GM23338 (cell line): ENCODE results near the gene BCR. TPM values are rescaled to one million over a fixed set of nuclear protein-coding genes. Genes with fewer than 3 reads are reported as not detected.

Source experiments
- ATAC-seq: fragments of 200-7000 bp; cut with Tn5 transposase; 3 replicates; pipeline ENCODE4 v1.9.1; 2020
- DNase-seq: peaks from one replicate; pipeline ENCODE4 v3.0.0-alpha.2; 2015; ENCODE audit warnings: low spot score
- H2AFZ ChIP-seq: fragments of 200-600 bp; sonication (generic); 2 replicates; pipeline ENCODE4 v1.8.0; 2016; ENCODE audit warnings: antibody characterized with exemption, mild to moderate bottlenecking, moderate library complexity
- H3F3A ChIP-seq: fragments of 200-600 bp; sonication (generic); replicated peaks from 2 replicates; pipeline ENCODE4 v1.8.0; 2017; ENCODE audit warnings: antibody characterized with exemption, mixed run types, low read depth
- H3K27ac ChIP-seq: fragments of 200-600 bp; sonication (generic); 2 replicates; pipeline ENCODE4 v1.6.1; 2016; ENCODE audit warnings: low read depth
- H3K27me3 ChIP-seq: fragments of 200-600 bp; sonication (generic); 2 replicates; pipeline ENCODE4 v1.8.0; 2016; ENCODE audit warnings: mild to moderate bottlenecking, mixed run types, moderate library complexity; ENCODE audit not compliant: insufficient read depth
- H3K36me3 ChIP-seq: fragments of 200-600 bp; sonication (generic); 2 replicates; pipeline ENCODE4 v1.8.0; 2016; ENCODE audit warnings: mild to moderate bottlenecking; ENCODE audit not compliant: insufficient read depth
- H3K4me1 ChIP-seq: fragments of 200-600 bp; sonication (generic); 2 replicates; pipeline ENCODE4 v1.8.0; 2016; ENCODE audit warnings: mild to moderate bottlenecking, moderate library complexity; ENCODE audit not compliant: insufficient read depth
- H3K4me2 ChIP-seq: fragments of 200-600 bp; sonication (generic); 2 replicates; pipeline ENCODE4 v1.7.1; 2017; ENCODE audit warnings: mixed run types
- H3K4me3 ChIP-seq: fragments of 200-600 bp; sonication (generic); 2 replicates; pipeline ENCODE4 v1.6.1; 2016; ENCODE audit warnings: mixed run types
- H3K79me2 ChIP-seq: fragments of 200-600 bp; sonication (generic); replicated peaks from 2 replicates; pipeline ENCODE4 v1.8.0; 2017; ENCODE audit warnings: mild to moderate bottlenecking; ENCODE audit not compliant: insufficient read depth
- H3K9me2 ChIP-seq: fragments of 200-600 bp; sonication (generic); 2 replicates; pipeline ENCODE4 v1.8.0; 2017; ENCODE audit not compliant: insufficient read depth
- H4K20me1 ChIP-seq: fragments of 200-600 bp; sonication (generic); replicated peaks from 2 replicates; pipeline ENCODE4 v1.8.0; 2017; ENCODE audit warnings: mild to moderate bottlenecking; ENCODE audit not compliant: insufficient read depth
- H3K27ac Mint-ChIP-seq: 2 replicates; pipeline ENCODE4 v1.8.0; 2020; ENCODE audit warnings: inconsistent platforms, mild to moderate bottlenecking, moderate library complexity, mixed read lengths
- H3K27me3 Mint-ChIP-seq: 3 replicates; pipeline ENCODE4 v1.8.0; 2022; ENCODE audit warnings: low read depth, mild to moderate bottlenecking, moderate library complexity, mixed read lengths, inconsistent platforms; ENCODE audit not compliant: insufficient read depth, poor library complexity
- H3K36me3 Mint-ChIP-seq: 3 replicates; pipeline ENCODE4 v1.8.0; 2021; ENCODE audit warnings: low read depth, mild to moderate bottlenecking, inconsistent platforms, moderate library complexity, mixed read lengths
- H3K4me1 Mint-ChIP-seq: 3 replicates; pipeline ENCODE4 v1.8.0; 2020; ENCODE audit warnings: mild to moderate bottlenecking, inconsistent platforms, mixed read lengths
- H3K4me3 Mint-ChIP-seq: 3 replicates; pipeline ENCODE4 v1.8.0; 2021; ENCODE audit warnings: moderate library complexity, mild to moderate bottlenecking, inconsistent platforms, mixed read lengths
- H3K9me3 Mint-ChIP-seq: 3 replicates; pipeline ENCODE4 v1.8.0; 2020; ENCODE audit warnings: moderate library complexity, mild to moderate bottlenecking, inconsistent platforms, mixed read lengths
- EZH2 ChIP-seq: fragments of 200-600 bp; sonication (generic); IDR thresholded peaks from one replicate; pipeline ENCODE4 v1.8.0; 2017; ENCODE audit warnings: antibody characterized with exemption, mild to moderate bottlenecking, low read depth; ENCODE audit not compliant: unreplicated experiment
- JUNB ChIP-seq: IDR thresholded peaks from one replicate; pipeline ENCODE4 v1.6.1; 2016; ENCODE audit warnings: antibody characterized with exemption; ENCODE audit not compliant: unreplicated experiment
- NANOG ChIP-seq: IDR thresholded peaks from 2 replicates; pipeline ENCODE4 v1.6.1; 2016; ENCODE audit warnings: antibody characterized with exemption, borderline replicate concordance
- POLR2AphosphoS5 ChIP-seq: IDR thresholded peaks from 2 replicates; pipeline ENCODE4 v1.6.1; 2016; ENCODE audit warnings: antibody characterized with exemption, low read depth
- ZNF331 ChIP-seq: fragments of 250-450 bp; sonication (Bioruptor Pico); IDR thresholded peaks from 2 replicates; pipeline ENCODE4 v1.5.0; 2020; ENCODE audit warnings: low read depth, mild to moderate bottlenecking, moderate library complexity
- polyA plus RNA-seq: library from polyadenylated mRNA; unstranded; fragments of >200 nt; fragmentation: Nextera tagmentation; extraction: Ambion mirVana; gene quantifications from 2 replicates; pipeline ENCODE4 v1.2.1, GENCODE V29; 2016
- total RNA-seq: library from RNA; depleted of rRNA; stranded (reverse); fragments of >200 nt; shearing (Covaris generic); gene quantifications from 2 replicates; pipeline ENCODE4 v1.2.3, GENCODE V29; 2014
- TF ChIP-seq, protein P1 (sequence below), 2 experiments: fragments of 200-600 bp in 1 of 2; sonication (generic) in 1 of 2; conservative IDR thresholded peaks; 2 replicates each; pipeline versions ENCODE4 v1.5.1 to v1.6.1; 2016 to 2017; ENCODE audit warnings: antibody characterized with exemption in 2 of 2, low read depth in 2 of 2, mild to moderate bottlenecking in 2 of 2, moderate library complexity in 1 of 2
- TF ChIP-seq, protein P2 (sequence below): fragments of 250-450 bp; sonication (Bioruptor Pico); IDR thresholded peaks from 2 replicates; pipeline ENCODE4 v1.5.0; 2020; ENCODE audit warnings: mild to moderate bottlenecking, moderate library complexity
- TF ChIP-seq, protein P3 (sequence below): IDR thresholded peaks from 2 replicates; pipeline ENCODE4 v1.6.1; 2016; ENCODE audit warnings: antibody characterized with exemption

BCR gene
- total and polyA plus RNA-seq, 2 experiments from 2014 or later: 17.7 to 121 TPM

DNA sequence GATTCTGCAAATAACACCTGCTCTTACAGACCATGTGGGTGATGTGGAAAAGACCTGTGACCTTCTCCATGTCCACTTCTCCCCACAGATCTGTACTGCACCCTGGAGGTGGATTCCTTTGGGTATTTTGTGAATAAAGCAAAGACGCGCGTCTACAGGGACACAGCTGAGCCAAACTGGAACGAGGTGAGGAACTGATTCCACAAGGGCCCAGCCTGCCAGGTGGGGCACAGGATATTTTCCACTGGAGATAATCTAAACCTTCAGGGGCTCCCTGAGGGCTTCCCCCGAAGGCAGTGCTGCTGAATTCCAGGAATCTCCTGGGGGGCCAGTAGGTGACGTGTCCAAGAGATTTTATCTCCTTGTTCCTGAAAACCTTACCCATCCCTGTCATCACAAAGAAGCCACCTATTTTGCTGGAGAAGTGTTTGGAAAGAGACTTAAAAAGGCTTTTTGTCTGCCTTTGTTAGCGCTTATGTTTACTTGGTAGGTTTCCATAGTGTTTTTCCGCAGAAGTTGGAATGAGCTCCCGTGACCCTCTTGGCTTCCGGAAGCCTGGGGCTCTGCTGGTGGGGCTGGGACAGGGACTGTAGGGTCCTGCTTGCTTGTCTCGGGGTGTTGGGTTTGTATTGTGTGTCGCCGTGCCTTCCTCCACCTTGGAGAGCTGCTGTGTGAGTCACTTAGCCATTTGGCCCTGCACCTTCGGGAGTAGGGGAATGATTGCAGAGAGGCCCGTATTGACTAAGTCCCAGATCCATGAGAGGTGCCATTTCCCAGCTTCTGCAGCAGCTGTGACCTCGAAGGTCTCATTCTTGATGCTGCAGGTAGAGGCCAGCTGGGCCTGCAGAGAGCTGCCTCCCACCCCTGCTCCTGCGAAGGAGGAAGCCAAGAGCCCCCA lies 112.4 kb downstream of the BCR start:
- H3K9me2 ChIP-seq: no peaks in the 10 kb centered on the region
- H3K36me3 ChIP-seq: peaks cover 20% of the 10 kb centered on the region; the same call in 1 of the 2 replicates
- no peaks in the 10 kb centered on the region for H3K4me1 ChIP-seq
- H2AFZ ChIP-seq: no peak overlapping the region
- no peaks in the 10 kb centered on the region for H3K27me3 ChIP-seq
- Mint-ChIP-seq H3K27me3 (peaks cover 18% of the 10 kb centered on the region), H3K9me3 (no peaks in the 10 kb centered on the region; the same call in 2 of the 3 replicates), H3K4me1 (no peaks in the 10 kb centered on the region; the same call in 2 of the 3 replicates), H3K4me3 (no peak overlapping the region), H3K27ac (no peak overlapping the region), H3K36me3 (peaks cover 84% of the 10 kb centered on the region)
- no peak overlapping the region for H3K4me2 ChIP-seq
- H3K27ac ChIP-seq: no peak overlapping the region
- no peak overlapping the region for H3K4me3 ChIP-seq
- H3F3A ChIP-seq: 0 out of 2 replicates have a peak, but pooled peaks cover 3% of the 10 kb centered on the region
- ATAC-seq (no peak), DNase-seq (no peak)
- no peaks in the 10 kb centered on the region for H3K79me2 ChIP-seq
- TF ChIP-seq EZH2: no peak
- H4K20me1 ChIP-seq: no peaks in the 10 kb centered on the region; the same call in 1 of the 2 replicates

DNA sequence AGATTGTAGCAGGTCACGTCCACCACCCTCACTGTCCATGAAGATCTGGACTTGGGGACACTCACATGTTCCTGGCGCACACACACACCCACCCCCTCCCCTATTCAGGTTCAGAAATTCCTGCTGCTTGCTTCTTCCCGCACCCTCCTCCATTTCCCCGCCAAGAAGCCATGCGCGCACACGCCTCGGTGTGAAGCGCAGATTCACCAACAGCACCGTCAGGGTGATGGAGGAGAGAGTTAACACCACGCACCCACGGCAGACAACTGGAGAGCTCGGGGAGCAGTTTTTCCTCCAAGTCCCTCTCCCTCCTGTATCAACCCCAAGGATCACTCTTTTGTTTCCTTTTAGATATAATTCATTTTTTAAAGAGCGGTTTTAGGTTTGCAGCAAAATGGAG lies 113.4 kb downstream of the BCR start:
- TF ChIP-seq ZNF331 (CRISPR knock-in tag): no peak
- TF ChIP-seq POLR2AphosphoS5: no peak
- TF ChIP-seq JUNB: no peak
- TF ChIP-seq NANOG: no peak
- TF ChIP-seq, protein P1, sequence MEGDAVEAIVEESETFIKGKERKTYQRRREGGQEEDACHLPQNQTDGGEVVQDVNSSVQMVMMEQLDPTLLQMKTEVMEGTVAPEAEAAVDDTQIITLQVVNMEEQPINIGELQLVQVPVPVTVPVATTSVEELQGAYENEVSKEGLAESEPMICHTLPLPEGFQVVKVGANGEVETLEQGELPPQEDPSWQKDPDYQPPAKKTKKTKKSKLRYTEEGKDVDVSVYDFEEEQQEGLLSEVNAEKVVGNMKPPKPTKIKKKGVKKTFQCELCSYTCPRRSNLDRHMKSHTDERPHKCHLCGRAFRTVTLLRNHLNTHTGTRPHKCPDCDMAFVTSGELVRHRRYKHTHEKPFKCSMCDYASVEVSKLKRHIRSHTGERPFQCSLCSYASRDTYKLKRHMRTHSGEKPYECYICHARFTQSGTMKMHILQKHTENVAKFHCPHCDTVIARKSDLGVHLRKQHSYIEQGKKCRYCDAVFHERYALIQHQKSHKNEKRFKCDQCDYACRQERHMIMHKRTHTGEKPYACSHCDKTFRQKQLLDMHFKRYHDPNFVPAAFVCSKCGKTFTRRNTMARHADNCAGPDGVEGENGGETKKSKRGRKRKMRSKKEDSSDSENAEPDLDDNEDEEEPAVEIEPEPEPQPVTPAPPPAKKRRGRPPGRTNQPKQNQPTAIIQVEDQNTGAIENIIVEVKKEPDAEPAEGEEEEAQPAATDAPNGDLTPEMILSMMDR (conservative IDR thresholded peaks at IDR 0.05; ENCODE audit: low read depth in 2 of 2): no peak
- TF ChIP-seq, protein P2, sequence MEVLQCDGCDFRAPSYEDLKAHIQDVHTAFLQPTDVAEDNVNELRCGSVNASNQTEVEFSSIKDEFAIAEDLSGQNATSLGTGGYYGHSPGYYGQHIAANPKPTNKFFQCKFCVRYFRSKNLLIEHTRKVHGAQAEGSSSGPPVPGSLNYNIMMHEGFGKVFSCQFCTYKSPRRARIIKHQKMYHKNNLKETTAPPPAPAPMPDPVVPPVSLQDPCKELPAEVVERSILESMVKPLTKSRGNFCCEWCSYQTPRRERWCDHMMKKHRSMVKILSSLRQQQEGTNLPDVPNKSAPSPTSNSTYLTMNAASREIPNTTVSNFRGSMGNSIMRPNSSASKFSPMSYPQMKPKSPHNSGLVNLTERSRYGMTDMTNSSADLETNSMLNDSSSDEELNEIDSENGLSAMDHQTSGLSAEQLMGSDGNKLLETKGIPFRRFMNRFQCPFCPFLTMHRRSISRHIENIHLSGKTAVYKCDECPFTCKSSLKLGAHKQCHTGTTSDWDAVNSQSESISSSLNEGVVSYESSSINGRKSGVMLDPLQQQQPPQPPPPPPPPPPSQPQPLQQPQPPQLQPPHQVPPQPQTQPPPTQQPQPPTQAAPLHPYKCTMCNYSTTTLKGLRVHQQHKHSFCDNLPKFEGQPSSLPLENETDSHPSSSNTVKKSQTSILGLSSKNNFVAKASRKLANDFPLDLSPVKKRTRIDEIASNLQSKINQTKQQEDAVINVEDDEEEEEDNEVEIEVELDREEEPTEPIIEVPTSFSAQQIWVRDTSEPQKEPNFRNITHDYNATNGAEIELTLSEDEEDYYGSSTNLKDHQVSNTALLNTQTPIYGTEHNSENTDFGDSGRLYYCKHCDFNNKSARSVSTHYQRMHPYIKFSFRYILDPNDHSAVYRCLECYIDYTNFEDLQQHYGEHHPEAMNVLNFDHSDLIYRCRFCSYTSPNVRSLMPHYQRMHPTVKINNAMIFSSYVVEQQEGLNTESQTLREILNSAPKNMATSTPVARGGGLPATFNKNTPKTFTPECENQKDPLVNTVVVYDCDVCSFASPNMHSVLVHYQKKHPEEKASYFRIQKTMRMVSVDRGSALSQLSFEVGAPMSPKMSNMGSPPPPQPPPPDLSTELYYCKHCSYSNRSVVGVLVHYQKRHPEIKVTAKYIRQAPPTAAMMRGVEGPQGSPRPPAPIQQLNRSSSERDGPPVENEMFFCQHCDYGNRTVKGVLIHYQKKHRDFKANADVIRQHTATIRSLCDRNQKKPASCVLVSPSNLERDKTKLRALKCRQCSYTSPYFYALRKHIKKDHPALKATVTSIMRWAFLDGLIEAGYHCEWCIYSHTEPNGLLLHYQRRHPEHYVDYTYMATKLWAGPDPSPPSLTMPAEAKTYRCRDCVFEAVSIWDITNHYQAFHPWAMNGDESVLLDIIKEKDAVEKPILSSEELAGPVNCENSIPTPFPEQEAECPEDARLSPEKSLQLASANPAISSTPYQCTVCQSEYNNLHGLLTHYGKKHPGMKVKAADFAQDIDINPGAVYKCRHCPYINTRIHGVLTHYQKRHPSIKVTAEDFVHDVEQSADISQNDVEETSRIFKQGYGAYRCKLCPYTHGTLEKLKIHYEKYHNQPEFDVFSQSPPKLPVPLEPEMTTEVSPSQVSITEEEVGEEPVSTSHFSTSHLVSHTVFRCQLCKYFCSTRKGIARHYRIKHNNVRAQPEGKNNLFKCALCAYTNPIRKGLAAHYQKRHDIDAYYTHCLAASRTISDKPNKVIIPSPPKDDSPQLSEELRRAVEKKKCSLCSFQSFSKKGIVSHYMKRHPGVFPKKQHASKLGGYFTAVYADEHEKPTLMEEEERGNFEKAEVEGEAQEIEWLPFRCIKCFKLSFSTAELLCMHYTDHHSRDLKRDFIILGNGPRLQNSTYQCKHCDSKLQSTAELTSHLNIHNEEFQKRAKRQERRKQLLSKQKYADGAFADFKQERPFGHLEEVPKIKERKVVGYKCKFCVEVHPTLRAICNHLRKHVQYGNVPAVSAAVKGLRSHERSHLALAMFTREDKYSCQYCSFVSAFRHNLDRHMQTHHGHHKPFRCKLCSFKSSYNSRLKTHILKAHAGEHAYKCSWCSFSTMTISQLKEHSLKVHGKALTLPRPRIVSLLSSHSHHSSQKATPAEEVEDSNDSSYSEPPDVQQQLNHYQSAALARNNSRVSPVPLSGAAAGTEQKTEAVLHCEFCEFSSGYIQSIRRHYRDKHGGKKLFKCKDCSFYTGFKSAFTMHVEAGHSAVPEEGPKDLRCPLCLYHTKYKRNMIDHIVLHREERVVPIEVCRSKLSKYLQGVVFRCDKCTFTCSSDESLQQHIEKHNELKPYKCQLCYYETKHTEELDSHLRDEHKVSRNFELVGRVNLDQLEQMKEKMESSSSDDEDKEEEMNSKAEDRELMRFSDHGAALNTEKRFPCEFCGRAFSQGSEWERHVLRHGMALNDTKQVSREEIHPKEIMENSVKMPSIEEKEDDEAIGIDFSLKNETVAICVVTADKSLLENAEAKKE (CRISPR knock-in tag): no peak
- TF ChIP-seq EZH2: no peak
- TF ChIP-seq, protein P3, sequence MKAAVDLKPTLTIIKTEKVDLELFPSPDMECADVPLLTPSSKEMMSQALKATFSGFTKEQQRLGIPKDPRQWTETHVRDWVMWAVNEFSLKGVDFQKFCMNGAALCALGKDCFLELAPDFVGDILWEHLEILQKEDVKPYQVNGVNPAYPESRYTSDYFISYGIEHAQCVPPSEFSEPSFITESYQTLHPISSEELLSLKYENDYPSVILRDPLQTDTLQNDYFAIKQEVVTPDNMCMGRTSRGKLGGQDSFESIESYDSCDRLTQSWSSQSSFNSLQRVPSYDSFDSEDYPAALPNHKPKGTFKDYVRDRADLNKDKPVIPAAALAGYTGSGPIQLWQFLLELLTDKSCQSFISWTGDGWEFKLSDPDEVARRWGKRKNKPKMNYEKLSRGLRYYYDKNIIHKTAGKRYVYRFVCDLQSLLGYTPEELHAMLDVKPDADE: no peak
- no peak overlapping the region for H3K27ac Mint-ChIP-seq
- Histone ChIP-seq H3K4me3 (no peak overlapping the region), H3K79me2 (no peaks in the 10 kb centered on the region), H3K27ac (no peak overlapping the region), H3K27me3 (no peaks in the 10 kb centered on the region), H4K20me1 (peaks cover 5% of the 10 kb centered on the region; the same call in 1 of the 2 replicates), H3K9me2 (no peaks in the 10 kb centered on the region), H3K36me3 (peaks cover 20% of the 10 kb centered on the region; the same call in 1 of the 2 replicates), H3F3A (0 out of 2 replicates have a peak, but pooled peaks cover 3% of the 10 kb centered on the region), H3K4me2 (no peak overlapping the region), H3K4me1 (no peaks in the 10 kb centered on the region), H2AFZ (no peak overlapping the region)
- peaks cover 22% of the 10 kb centered on the region for H3K27me3 Mint-ChIP-seq
- peaks cover 87% of the 10 kb centered on the region for H3K36me3 Mint-ChIP-seq
- ATAC-seq: no peak
- DNase-seq: no peak
- no peaks in the 10 kb centered on the region; the same call in 2 of the 3 replicates for H3K9me3 Mint-ChIP-seq
- no peaks in the 10 kb centered on the region; the same call in 2 of the 3 replicates for H3K4me1 Mint-ChIP-seq
- no peak overlapping the region for H3K4me3 Mint-ChIP-seq
